Measurements from ENCODE around the gene FTCD.
"Not testable (repeated sequence)": the region's sequence is repeated elsewhere in the genome, so short reads cannot be mapped to it uniquely, and the experiment has no call there.

FTCD gene

GRCh38 chr21:46142582-46143473 is 12.6 kb downstream of the FTCD start:
- Histone ChIP-seq H3K36me3 (ENCODE audit: control insufficient read depth in 1 of 2, insufficient read depth in 2 of 2, low read length in 2 of 2) (no peaks in the 10 kb centered on the region), H3K4me3 (ENCODE audit: low read depth, low read length) (no peak overlapping the region), H3K4ac (ENCODE audit: low read depth, low read length) (no peak overlapping the region), H2AFZ (ENCODE audit: insufficient read depth, low read length, poor library complexity) (no peak overlapping the region), H3K79me1 (ENCODE audit: low read length) (peaks cover 12% of the 10 kb centered on the region), H2AK5ac (ENCODE audit: low read length) (peak overlapping the region; percentile 32), H2BK5ac (ENCODE audit: low read depth, low read length, poor library complexity) (no peak overlapping the region), H3K9me3 (ENCODE audit: insufficient read depth, low read depth, low read length) (no peaks in the 10 kb centered on the region), H3K27me3 (ENCODE audit: insufficient read depth, low read length) (no peaks in the 10 kb centered on the region), H3K9ac (ENCODE audit: low read length) (no peak overlapping the region), H2BK12ac (ENCODE audit: low read length) (no peak overlapping the region), H3K27ac (ENCODE audit: low read depth, low read length) (no peak overlapping the region), H4K91ac (ENCODE audit: low read depth, low read length) (no peak overlapping the region), H3K23ac (ENCODE audit: low read length) (no peak overlapping the region), H2BK120ac (ENCODE audit: insufficient read depth, low read length, poor library complexity) (no peak overlapping the region), H3K79me2 (ENCODE audit: control insufficient read depth, insufficient read depth, low read length, poor library complexity) (no peaks in the 10 kb centered on the region), H3K14ac (ENCODE audit: low read length) (no peak overlapping the region), H3K4me1 (ENCODE audit: control insufficient read depth in 1 of 2, insufficient read depth in 2 of 2, low read length in 2 of 2) (peaks cover 6 to 7% of the 10 kb centered on the region in 2 experiments), H3K18ac (ENCODE audit: low read length) (no peak overlapping the region), H4K8ac (ENCODE audit: low read depth, low read length) (no peak overlapping the region), H4K12ac (ENCODE audit: low read depth, low read length) (no peak overlapping the region), H3K4me2 (ENCODE audit: low read length) (no peak overlapping the region)
- no CpG with 5 or more reads among the region's 21 CpGs for WGBS (ENCODE audit: extremely low coverage, insufficient coverage, insufficient read length)
- no peak for DNase-seq

GRCh38 chr21:46141767-46142581 is 13.4 kb downstream of the FTCD start:
- H3K9me3 ChIP-seq (ENCODE audit: insufficient read depth, low read depth, low read length): no peaks in the 10 kb centered on the region
- no peak overlapping the region for H4K12ac ChIP-seq (ENCODE audit: low read depth, low read length)
- no peaks in the 10 kb centered on the region for H3K79me2 ChIP-seq (ENCODE audit: control insufficient read depth, insufficient read depth, low read length, poor library complexity)
- H4K8ac ChIP-seq (ENCODE audit: low read depth, low read length): no peak overlapping the region
- no peak overlapping the region for H3K9ac ChIP-seq (ENCODE audit: low read length)
- no peak overlapping the region for H3K4me3 ChIP-seq (ENCODE audit: low read depth, low read length)
- H3K27me3 ChIP-seq (ENCODE audit: insufficient read depth, low read length): no peaks in the 10 kb centered on the region
- peaks cover 4 to 7% of the 10 kb centered on the region in 2 experiments for H3K4me1 ChIP-seq (ENCODE audit: control insufficient read depth in 1 of 2, insufficient read depth in 2 of 2, low read length in 2 of 2)
- WGBS (ENCODE audit: extremely low coverage, insufficient coverage, insufficient read length): no CpG with 5 or more reads among the region's 45 CpGs
- no peaks in the 10 kb centered on the region for H3K36me3 ChIP-seq (ENCODE audit: control insufficient read depth in 1 of 2, insufficient read depth in 2 of 2, low read length in 2 of 2)
- H3K27ac ChIP-seq (ENCODE audit: low read depth, low read length): no peak overlapping the region
- no peak for DNase-seq
- H2BK12ac ChIP-seq (ENCODE audit: low read length): no peak overlapping the region
- H3K4me2 ChIP-seq (ENCODE audit: low read length): no peak overlapping the region
- H2BK120ac ChIP-seq (ENCODE audit: insufficient read depth, low read length, poor library complexity): no peak overlapping the region
- H3K14ac ChIP-seq (ENCODE audit: low read length): no peak overlapping the region
- no peak overlapping the region for H2BK5ac ChIP-seq (ENCODE audit: low read depth, low read length, poor library complexity)
- no peak overlapping the region for H3K23ac ChIP-seq (ENCODE audit: low read length)
- no peak overlapping the region for H2AFZ ChIP-seq (ENCODE audit: insufficient read depth, low read length, poor library complexity)
- H3K79me1 ChIP-seq (ENCODE audit: low read length): peaks cover 7% of the 10 kb centered on the region
- no peak overlapping the region for H3K4ac ChIP-seq (ENCODE audit: low read depth, low read length)
- no peak overlapping the region for H3K18ac ChIP-seq (ENCODE audit: low read length)
- H2AK5ac ChIP-seq (ENCODE audit: low read length): no peak overlapping the region
- no peak overlapping the region for H4K91ac ChIP-seq (ENCODE audit: low read depth, low read length)

GRCh38 chr21:46140352-46141003 is 14.9 kb downstream of the FTCD start:
- not testable (repeated sequence) for H4K12ac ChIP-seq (ENCODE audit: low read depth, low read length)
- no CpG with 5 or more reads among the region's 29 CpGs for WGBS (ENCODE audit: extremely low coverage, insufficient coverage, insufficient read length)

GRCh38 chr21:46139686-46140085 is 15.7 kb downstream of the FTCD start:
- Histone ChIP-seq H4K91ac (ENCODE audit: low read depth, low read length) (no peak overlapping the region), H3K4me2 (ENCODE audit: low read length) (no peak overlapping the region), H4K8ac (ENCODE audit: low read depth, low read length) (no peak overlapping the region), H3K79me2 (ENCODE audit: control insufficient read depth, insufficient read depth, low read length, poor library complexity) (no peaks in the 10 kb centered on the region), H3K36me3 (ENCODE audit: control insufficient read depth in 1 of 2, insufficient read depth in 2 of 2, low read length in 2 of 2) (no peaks in the 10 kb centered on the region), H3K18ac (ENCODE audit: low read length) (no peak overlapping the region), H3K79me1 (ENCODE audit: low read length) (no peaks in the 10 kb centered on the region), H3K27me3 (ENCODE audit: insufficient read depth, low read length) (no peaks in the 10 kb centered on the region), H3K23ac (ENCODE audit: low read length) (no peak overlapping the region), H2AK5ac (ENCODE audit: low read length) (no peak overlapping the region), H3K27ac (ENCODE audit: low read depth, low read length) (no peak overlapping the region), H4K12ac (ENCODE audit: low read depth, low read length) (no peak overlapping the region), H3K9me3 (ENCODE audit: insufficient read depth, low read depth, low read length) (peaks cover 3% of the 10 kb centered on the region), H3K4me3 (ENCODE audit: low read depth, low read length) (peak overlapping the region; percentile 26), H2AFZ (ENCODE audit: insufficient read depth, low read length, poor library complexity) (no peak overlapping the region), H3K4ac (ENCODE audit: low read depth, low read length) (no peak overlapping the region), H3K9ac (ENCODE audit: low read length) (no peak overlapping the region), H2BK12ac (ENCODE audit: low read length) (no peak overlapping the region), H3K4me1 (ENCODE audit: control insufficient read depth in 1 of 2, insufficient read depth in 2 of 2, low read length in 2 of 2) (no peaks in the 10 kb centered on the region), H2BK5ac (ENCODE audit: low read depth, low read length, poor library complexity) (no peak overlapping the region), H2BK120ac (ENCODE audit: insufficient read depth, low read length, poor library complexity) (no peak overlapping the region), H3K14ac (ENCODE audit: low read length) (no peak overlapping the region)
- no peak for DNase-seq
- WGBS (ENCODE audit: extremely low coverage, insufficient coverage, insufficient read length): no CpG with 5 or more reads among the region's 15 CpGs

More at GRCh38 chr21:46140352-46141003, 14.9 kb downstream of the FTCD start:
- DNase-seq; H3K18ac ChIP-seq (ENCODE audit: low read length); H3K9ac ChIP-seq (ENCODE audit: low read length); H2BK12ac ChIP-seq (ENCODE audit: low read length); H3K36me3 ChIP-seq (ENCODE audit: control insufficient read depth in 1 of 2, insufficient read depth in 2 of 2, low read length in 2 of 2); H3K4me1 ChIP-seq (ENCODE audit: control insufficient read depth in 1 of 2, insufficient read depth in 2 of 2, low read length in 2 of 2); H3K79me2 ChIP-seq (ENCODE audit: control insufficient read depth, insufficient read depth, low read length, poor library complexity); H3K79me1 ChIP-seq (ENCODE audit: low read length); H3K27ac ChIP-seq (ENCODE audit: low read depth, low read length); H3K4me2 ChIP-seq (ENCODE audit: low read length); H4K91ac ChIP-seq (ENCODE audit: low read depth, low read length); H2BK120ac ChIP-seq (ENCODE audit: insufficient read depth, low read length, poor library complexity); H3K27me3 ChIP-seq (ENCODE audit: insufficient read depth, low read length); H3K9me3 ChIP-seq (ENCODE audit: insufficient read depth, low read depth, low read length); H3K23ac ChIP-seq (ENCODE audit: low read length); H3K4ac ChIP-seq (ENCODE audit: low read depth, low read length); H2BK5ac ChIP-seq (ENCODE audit: low read depth, low read length, poor library complexity); H4K8ac ChIP-seq (ENCODE audit: low read depth, low read length); H2AK5ac ChIP-seq (ENCODE audit: low read length); H3K14ac ChIP-seq (ENCODE audit: low read length); H2AFZ ChIP-seq (ENCODE audit: insufficient read depth, low read length, poor library complexity): not testable (repeated sequence)
- H3K4me3 ChIP-seq (ENCODE audit: low read depth, low read length): peak overlapping the region; percentile 35
